Stimulated activated CD4-positive, alpha-beta T cell treated with anti-CD3 and anti-CD28 coated beads, Interleukin-2, amount 100 ng/mL, for 48 hours (primary cell): ENCODE data around the gene PCGF2.
"Not testable (repeated sequence)": the region's sequence is repeated elsewhere in the genome, so short reads cannot be mapped to it uniquely, and the experiment has no call there.

Source experiments
- DNase-seq, 2 donors: peaks; one replicate each; pipeline ENCODE4 v3.0.0-alpha.2; 2020

PCGF2 gene

GRCh38 chr17:38748149-38748891, at the start of gene PCGF2:
TSS of gene PCGF2 (minus strand) at chr17:38748336. CDS start at chr17:38740402, 7,934 bp downstream.
- no peak for DNase-seq

- DNase-seq = no peak
These were observed 49.7 kb upstream of the PCGF2 start for GRCh38 chr17:38797828-38798227.

GRCh38 chr17:38797158-38797490, 49.0 kb upstream of the PCGF2 start:
- DNase-seq = no peak

DNA sequence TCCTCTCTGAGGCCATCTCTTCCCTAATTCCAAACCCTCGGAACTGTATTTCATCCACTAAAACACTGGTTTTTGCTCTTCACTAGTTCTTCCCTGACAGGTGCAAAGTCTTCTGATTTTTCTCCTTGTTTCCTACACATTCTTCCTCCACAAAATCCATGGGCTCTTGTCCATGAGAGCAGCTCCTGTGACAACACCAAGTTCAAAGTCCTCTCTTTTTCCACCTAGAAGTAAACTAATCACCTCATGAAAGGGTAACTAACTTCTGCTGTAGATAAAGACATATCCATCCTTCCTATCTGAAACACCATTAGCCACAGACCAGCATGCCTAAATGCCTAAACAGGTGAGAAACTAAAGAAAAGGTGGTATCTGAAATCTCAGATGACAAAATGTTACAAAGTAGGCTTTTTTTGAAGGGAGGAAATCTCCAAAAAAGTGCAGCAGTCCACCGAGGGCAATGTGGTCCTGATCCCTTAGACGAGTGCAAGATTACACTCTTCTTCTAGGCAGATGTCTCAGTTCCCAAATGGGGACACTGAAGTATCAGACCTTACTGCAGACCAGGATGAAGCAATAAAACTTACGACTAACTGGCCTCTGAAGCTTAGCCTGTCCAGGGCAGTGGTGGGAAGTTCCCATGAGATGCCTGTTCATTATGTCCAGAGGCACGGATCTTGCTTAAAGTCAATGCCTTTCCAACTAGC, 48.5 kb upstream of the PCGF2 start:
- no peak for DNase-seq

DNA sequence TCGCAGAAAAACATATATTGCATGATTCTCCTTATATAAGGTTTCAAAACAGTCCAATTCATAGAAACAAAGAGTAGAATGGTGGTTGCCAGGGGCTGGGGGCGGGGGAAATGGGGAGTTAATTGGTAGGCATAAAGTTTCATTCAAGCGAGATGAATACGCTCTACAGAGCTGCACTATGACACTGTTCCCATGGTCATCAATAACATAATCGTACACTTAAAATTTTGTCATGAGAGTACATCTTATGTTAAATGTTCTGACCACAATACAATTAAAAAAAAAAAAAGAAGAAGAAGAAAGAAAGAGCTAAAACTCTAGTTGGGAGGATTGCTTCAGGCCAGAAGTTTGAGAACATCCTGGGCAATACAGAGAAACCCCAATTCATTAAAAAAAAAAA, 46.1 kb upstream of the PCGF2 start:
- DNase-seq = no peak

DNA sequence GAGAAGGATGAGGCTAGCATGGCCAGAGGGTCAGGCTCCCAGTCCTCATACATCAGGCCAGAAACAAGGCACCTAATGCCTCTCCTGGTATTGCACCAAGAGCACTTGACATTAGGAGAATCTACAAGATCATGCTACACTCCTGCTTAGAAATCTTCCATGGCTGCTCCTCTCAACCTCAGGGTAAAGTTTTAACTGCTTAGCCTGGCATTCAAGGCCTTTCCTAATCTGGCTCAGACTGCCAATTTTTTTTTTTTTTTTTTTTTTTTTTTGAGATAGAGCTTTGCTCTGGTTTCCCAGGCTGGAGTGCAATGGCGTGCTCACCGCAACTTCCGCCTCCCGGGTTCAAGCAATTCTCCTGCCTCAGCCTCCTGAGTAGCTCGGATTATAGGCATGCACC, 43.0 kb upstream of the PCGF2 start:
- no peak for DNase-seq

GRCh38 chr17:38790148-38790707, 42.1 kb upstream of the PCGF2 start:
- DNase-seq = not testable (repeated sequence)

DNA sequence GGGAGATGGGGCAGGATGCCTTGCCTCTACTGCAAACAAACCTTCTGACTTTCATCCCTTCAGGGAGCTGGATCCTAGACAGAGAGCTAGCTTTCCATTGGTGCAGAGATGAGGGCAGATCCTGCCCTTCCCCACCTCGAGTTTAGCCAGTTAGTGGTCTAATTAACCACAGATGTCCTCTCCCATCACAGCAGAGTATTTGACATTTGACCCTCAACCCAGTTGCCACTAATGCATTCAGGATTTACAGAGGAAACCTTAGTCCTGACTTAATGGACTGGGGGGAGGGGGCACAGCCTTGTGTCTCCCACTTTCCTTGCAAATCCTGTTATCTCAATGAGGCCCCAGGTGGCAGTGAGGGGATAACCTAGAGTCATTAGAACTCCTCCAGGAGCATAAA, 41.0 kb upstream of the PCGF2 start:
- no peak for DNase-seq

- DNase-seq = not testable (repeated sequence)
These were observed 39.9 kb upstream of the PCGF2 start for GRCh38 chr17:38787999-38788398.

DNA sequence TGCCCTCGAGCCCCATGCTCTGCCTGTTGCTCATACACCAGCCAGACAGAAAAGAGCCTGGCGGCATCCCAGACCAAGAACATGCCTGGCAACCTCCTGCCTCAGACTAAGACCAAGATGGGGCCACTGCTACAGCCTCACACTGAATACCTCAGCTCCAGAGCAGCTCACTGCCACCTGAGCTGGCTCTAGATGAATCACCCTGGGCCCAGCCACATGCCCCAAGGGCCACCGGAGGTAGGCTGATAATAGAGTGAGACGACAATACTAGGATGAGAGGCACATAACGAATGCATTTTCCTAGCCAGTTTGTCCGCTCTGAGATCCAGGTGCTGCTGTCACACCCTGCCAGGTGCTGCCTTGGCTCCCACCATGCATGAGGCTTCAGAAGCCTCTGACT, 38.2 kb upstream of the PCGF2 start:
- no peak for DNase-seq

DNA sequence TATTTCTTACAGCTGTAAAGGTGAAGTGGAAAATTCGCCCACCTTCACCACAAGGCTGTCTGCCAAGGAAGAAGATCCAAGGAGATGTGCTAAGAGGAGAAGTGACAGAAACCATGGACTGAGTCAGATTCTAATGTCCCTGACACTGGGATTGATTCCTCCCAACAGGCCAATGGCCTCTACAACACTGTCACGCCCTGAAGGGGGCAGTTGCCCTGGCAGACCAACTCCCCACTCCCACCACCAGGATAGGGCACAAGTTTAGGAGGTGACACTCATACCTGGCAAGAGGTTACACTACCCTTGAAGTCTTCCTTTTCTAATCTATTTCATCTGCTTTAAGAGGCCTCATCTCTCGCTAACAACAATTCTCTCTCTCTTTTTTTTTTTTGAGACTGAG, 35.1 kb upstream of the PCGF2 start:
- DNase-seq = no peak

GRCh38 chr17:38779965-38780752, 32.0 kb upstream of the PCGF2 start:
- DNase-seq = no peak

DNA sequence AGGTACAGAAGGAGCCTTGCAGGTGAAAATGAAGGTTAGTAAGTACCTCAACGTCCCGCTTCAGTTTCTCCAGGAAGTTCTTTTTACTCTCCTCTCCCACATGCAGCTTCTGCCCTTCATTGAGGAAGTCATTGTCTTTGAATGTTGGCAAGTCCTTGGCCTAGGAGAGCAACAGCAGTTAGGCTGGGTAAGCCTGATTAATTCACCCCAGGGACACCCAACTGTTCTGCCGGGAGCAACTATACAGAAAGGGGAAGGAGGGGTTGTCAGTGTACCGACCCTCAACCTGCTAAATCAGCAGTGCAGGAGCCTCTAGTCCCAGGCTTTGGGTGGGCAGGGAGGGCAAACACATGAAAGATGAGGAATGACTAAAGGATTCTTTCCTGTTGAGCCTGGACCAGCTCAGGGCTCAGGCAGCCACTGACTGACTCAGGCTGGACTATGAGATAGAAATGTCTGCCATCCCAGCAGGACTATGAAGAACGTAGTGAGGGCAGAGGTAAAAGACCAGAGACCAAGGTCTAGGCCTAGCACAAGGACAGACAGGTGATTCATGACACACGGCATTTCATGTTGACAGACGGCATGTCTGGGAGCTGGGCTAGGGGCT, 29.6 kb upstream of the PCGF2 start:
- DNase-seq = no peak

DNA sequence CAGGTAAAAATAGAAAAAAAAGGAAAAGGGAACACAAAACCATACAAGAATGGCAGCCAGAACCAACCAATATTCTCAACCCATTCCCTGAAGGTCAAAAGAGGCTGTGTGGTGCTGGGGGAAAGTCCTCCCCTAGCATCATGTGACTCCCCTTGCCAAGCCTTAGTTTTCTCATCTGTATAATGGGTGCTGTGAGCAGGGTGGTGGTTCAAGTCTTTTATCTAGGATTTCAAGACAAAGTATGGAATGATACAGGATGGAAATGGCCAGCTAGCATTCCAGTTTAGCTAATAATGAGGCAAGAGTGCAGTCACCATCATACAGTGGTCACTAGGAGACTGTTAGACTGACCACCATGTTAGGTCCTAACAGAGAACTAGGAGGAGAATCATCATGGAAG, 25.1 kb upstream of the PCGF2 start:
- DNase-seq = no peak

DNA sequence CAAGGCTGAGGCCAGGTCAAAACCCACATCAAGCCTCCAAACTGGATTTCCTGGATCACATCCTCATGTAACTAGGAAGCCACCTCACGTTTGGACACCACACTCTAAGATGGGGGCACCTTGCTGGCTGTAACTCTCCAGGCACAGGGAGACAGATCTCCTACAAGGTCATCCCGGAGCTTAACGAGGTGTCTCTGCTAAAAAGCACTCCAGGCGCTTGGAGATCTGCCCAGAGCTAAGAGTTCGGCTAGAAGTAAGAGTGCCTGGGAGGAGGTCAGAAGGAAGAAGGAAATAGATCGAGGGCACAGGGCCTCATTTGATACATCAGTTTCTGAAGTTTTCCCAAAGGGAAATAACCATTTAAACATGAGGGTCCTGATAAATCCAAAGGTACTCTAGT, 20.3 kb upstream of the PCGF2 start:
- DNase-seq = no peak

- DNase-seq = no peak
These were observed 18.2 kb upstream of the PCGF2 start for GRCh38 chr17:38766341-38766740.

GRCh38 chr17:38762231-38762630, 14.1 kb upstream of the PCGF2 start:
- DNase-seq = no peak

DNA sequence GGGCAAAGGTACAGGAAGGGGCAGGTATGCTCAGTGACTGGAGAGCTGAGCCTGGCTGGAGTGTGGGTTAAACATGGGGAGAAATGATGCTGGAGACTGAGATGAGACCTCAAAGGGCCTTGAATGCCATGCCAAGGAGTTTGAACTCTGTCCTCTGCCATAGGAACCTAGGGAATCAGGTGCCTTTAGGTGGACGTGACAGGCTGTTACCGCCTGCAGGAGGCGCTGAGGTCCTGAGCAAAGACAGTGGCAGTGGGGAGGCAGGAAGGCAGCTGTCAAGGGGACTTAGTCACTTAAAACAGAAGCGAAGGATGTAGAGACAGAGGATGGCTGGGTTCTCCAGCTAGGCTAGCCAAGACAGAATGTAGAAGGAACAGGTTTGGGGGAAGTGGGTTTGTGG, 13.5 kb upstream of the PCGF2 start:
- DNase-seq = no peak

DNA sequence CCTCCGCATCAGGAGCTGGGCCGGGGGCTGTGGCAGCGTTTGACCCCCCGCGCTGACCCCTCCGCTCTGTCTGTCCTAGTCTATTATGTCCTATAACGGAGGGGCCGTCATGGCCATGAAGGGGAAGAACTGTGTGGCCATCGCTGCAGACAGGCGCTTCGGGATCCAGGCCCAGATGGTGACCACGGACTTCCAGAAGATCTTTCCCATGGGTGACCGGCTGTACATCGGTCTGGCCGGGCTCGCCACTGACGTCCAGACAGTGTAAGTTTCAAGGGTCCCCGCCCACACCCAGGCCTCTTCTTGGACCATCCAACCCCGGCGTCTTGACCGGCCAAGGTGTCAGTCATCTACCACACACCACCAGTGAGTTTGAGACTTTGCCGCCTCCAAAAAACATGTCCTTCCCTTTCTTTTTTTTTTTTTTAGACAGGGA, 5.0 kb upstream of the PCGF2 start:
- DNase-seq = no peak

DNA sequence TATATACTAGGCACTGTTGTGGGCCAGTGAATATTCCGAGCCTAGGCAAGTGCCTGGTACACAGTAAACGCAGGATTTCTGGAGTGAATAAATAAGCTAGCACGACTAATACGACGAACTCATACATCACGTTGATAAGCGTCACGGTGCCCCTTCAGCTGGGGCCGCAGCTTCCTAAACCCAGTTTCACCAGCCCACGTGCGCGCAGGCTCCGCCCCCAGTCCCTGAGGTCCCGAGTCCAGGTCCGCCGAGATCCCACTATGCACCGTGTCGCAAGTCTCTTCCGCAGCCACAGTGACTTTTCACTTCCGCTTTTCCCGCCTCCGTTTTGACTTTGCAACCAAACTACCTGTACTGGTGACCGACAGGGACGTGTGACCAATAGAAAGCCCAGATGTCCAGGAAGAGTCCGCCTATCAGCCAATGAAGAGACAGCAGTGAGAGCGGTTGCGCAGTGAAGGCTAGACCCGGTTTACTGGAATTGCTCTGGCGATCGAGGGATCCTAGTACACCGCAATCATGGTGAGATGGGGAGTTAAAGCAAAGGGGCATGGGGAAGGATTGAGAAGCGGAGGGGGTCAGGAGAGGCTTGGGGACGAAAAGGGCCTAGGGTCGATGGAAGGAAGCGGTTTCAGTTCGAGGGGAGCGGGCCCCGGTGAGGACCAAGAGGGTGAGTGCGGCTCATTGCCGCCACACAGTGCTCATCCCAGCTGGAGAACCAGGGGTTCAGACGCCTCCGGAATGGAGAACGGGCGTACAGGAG, 4.4 kb upstream of the PCGF2 start, which contains the start of gene PSMB3:
Gene PSMB3, plus strand, starts transcription at position 434 of the 763 bp plus-strand sequence. Its CDS starts 86 bp downstream, at position 520.
- peak; percentile 93 to 94 for DNase-seq

GRCh38 chr17:38751808-38752307, 3.7 kb upstream of the PCGF2 start:
- peak; percentile 88 to 97 for DNase-seq
